Measurements from ENCODE around the gene CACNA1C. TPM values are rescaled to one million over a fixed set of nuclear protein-coding genes. Genes with fewer than 3 reads are reported as not detected.

The CACNA1C gene
- total and polyA plus RNA-seq, 10 of the 15 experiments (the other 5 are each of a cell fraction or from before 2014, with no cell fraction given) = under 0.01 to 0.15 (median 0.09) TPM; not detected in 5

- BruUV-seq (replicated peaks) = no TSS peak
- WGBS (ENCODE audit: insufficient coverage, insufficient replicate concordance, low lambda C conversion rate, missing lambda C conversion rate) = 59% methylated on average over 8 of the region's 8 CpGs
- Histone ChIP-seq H3K27ac (ENCODE audit: control insufficient read depth, insufficient read depth) (no peak overlapping the region), H3K4me1 (ENCODE audit: control insufficient read depth, insufficient read depth, low read length) (no peaks in the 10 kb centered on the region), H3K9ac (ENCODE audit: control insufficient read depth, insufficient read depth, low read length) (no peak overlapping the region), H3K4me2 (ENCODE audit: control insufficient read depth, insufficient read depth) (no peak overlapping the region), H3K36me3 (ENCODE audit: control insufficient read depth in 2 of 2, insufficient read depth in 2 of 2, low read length in 1 of 2) (no peaks in the 10 kb centered on the region), H3K27me3 (replicated peaks in 1 of 2; ENCODE audit: control insufficient read depth in 2 of 2, insufficient read depth in 2 of 2, low read length in 1 of 2) (peaks cover 0 to 4% of the 10 kb centered on the region in 2 experiments; a peak in 2 of 4 replicates), H3K4me3 (no peak overlapping the region), H3K9me3 (replicated peaks; ENCODE audit: control insufficient read depth, insufficient read depth, low read length) (no peaks in the 10 kb centered on the region; the same call in 1 of the 3 replicates), H2AFZ (ENCODE audit: control insufficient read depth, low read depth, low read length) (no peak overlapping the region), H3K79me2 (ENCODE audit: control insufficient read depth, insufficient read depth, low read length) (no peaks in the 10 kb centered on the region), H4K20me1 (ENCODE audit: control insufficient read depth, insufficient read depth) (no peaks in the 10 kb centered on the region)
- FAIRE-seq = no peak
- DNase-seq (ENCODE audit: low read depth, low spot score) = no peak
- ChIA-PET SMC1A (ENCODE audit: uncharacterized antibody, unreplicated experiment) (no interaction called here), RAD21 (ENCODE audit: unreplicated experiment) (no interaction called here), CTCF (no interaction called here), POLR2A (no interaction called here)
- ATAC-seq = no peak
- intact Hi-C loops (cut with micrococcal nuclease; ENCODE audit: unreplicated experiment) = no loop called here
- no peak for TF ChIP-seq BACH1 (IDR thresholded peaks at IDR 0.05; ENCODE audit: borderline replicate concordance)
- no peak for TF ChIP-seq POLR2AphosphoS5 (IDR thresholded peaks at IDR 0.05; ENCODE audit: low read length)
- TF ChIP-seq, protein P1, sequence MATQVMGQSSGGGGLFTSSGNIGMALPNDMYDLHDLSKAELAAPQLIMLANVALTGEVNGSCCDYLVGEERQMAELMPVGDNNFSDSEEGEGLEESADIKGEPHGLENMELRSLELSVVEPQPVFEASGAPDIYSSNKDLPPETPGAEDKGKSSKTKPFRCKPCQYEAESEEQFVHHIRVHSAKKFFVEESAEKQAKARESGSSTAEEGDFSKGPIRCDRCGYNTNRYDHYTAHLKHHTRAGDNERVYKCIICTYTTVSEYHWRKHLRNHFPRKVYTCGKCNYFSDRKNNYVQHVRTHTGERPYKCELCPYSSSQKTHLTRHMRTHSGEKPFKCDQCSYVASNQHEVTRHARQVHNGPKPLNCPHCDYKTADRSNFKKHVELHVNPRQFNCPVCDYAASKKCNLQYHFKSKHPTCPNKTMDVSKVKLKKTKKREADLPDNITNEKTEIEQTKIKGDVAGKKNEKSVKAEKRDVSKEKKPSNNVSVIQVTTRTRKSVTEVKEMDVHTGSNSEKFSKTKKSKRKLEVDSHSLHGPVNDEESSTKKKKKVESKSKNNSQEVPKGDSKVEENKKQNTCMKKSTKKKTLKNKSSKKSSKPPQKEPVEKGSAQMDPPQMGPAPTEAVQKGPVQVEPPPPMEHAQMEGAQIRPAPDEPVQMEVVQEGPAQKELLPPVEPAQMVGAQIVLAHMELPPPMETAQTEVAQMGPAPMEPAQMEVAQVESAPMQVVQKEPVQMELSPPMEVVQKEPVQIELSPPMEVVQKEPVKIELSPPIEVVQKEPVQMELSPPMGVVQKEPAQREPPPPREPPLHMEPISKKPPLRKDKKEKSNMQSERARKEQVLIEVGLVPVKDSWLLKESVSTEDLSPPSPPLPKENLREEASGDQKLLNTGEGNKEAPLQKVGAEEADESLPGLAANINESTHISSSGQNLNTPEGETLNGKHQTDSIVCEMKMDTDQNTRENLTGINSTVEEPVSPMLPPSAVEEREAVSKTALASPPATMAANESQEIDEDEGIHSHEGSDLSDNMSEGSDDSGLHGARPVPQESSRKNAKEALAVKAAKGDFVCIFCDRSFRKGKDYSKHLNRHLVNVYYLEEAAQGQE (IDR thresholded peaks at IDR 0.05; ENCODE audit: low read depth, low read length) = no peak
- no peak for TF ChIP-seq IKZF1 (conservative IDR thresholded peaks at IDR 0.05)
- in situ Hi-C loops (cut with MboI) = no loop called here
These were observed 265.5 kb downstream of the CACNA1C start for GRCh38 chr12:2318286-2318685.

DNA sequence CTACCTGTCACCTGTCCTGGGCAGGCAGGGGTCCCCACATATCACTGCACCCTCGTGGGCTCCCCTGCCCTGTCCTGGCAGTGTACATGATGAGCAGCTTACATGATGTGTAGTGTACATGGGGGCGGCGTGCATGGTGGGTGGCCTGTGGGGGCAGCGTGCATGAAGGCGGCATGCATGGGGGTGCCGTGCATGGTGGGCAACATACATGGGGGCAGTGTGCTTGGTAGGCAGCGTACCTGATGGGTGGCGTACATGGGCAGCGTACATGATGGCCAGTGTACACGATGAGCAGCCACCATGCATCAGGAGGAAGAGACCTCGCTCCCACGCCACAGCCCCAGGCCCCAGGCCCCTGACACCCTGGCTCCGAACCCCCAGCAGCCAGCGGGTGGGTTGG, 266.3 kb downstream of the CACNA1C start:
- Histone ChIP-seq H3K27ac (ENCODE audit: control insufficient read depth, insufficient read depth) (no peak overlapping the region), H3K4me3 (no peak overlapping the region), H2AFZ (ENCODE audit: control insufficient read depth, low read depth, low read length) (no peak overlapping the region), H3K36me3 (ENCODE audit: control insufficient read depth in 2 of 2, insufficient read depth in 2 of 2, low read length in 1 of 2) (no peaks in the 10 kb centered on the region), H3K79me2 (ENCODE audit: control insufficient read depth, insufficient read depth, low read length) (no peaks in the 10 kb centered on the region), H3K4me2 (ENCODE audit: control insufficient read depth, insufficient read depth) (no peak overlapping the region), H3K4me1 (ENCODE audit: control insufficient read depth, insufficient read depth, low read length) (no peaks in the 10 kb centered on the region), H3K27me3 (replicated peaks in 1 of 2; ENCODE audit: control insufficient read depth in 2 of 2, insufficient read depth in 2 of 2, low read length in 1 of 2) (peaks cover 0 to 4% of the 10 kb centered on the region in 2 experiments; a peak in 2 of 4 replicates), H4K20me1 (ENCODE audit: control insufficient read depth, insufficient read depth) (no peaks in the 10 kb centered on the region), H3K9ac (ENCODE audit: control insufficient read depth, insufficient read depth, low read length) (no peak overlapping the region), H3K9me3 (replicated peaks; ENCODE audit: control insufficient read depth, insufficient read depth, low read length) (no peaks in the 10 kb centered on the region; the same call in 1 of the 3 replicates)
- FAIRE-seq (no peak), ATAC-seq (no peak), DNase-seq (ENCODE audit: low read depth, low spot score) (no peak)
- 63% methylated on average over 14 of the region's 14 CpGs for WGBS (ENCODE audit: insufficient coverage, insufficient replicate concordance, low lambda C conversion rate, missing lambda C conversion rate)
- ChIA-PET SMC1A (ENCODE audit: uncharacterized antibody, unreplicated experiment) (interaction anchor here (1.3 kb wide), 1 partner anchor 11 kb away, joined by 4 read pairs; no protein-coding TSS in a partner anchor), POLR2A (no interaction called here), RAD21 (ENCODE audit: unreplicated experiment) (no interaction called here), CTCF (no interaction called here)
- in situ Hi-C loops (cut with MboI) (no loop called here), intact Hi-C loops (cut with micrococcal nuclease; ENCODE audit: unreplicated experiment) (no loop called here)
- BruUV-seq (replicated peaks) = no TSS peak
- TF ChIP-seq CEBPB (IDR thresholded peaks at IDR 0.05; ENCODE audit: borderline replicate concordance in 1 of 2, low read depth in 2 of 2, low read length in 2 of 2) (no peak), GATAD2B (conservative IDR thresholded peaks at IDR 0.05; ENCODE audit: low read depth) (no peak), ETV6 (conservative IDR thresholded peaks at IDR 0.05 in 1 of 2, IDR thresholded peaks at IDR 0.05 in 1 of 2; ENCODE audit: borderline replicate concordance in 1 of 2, low read depth in 1 of 2) (no peak), MTA3 (IDR thresholded peaks at IDR 0.05; ENCODE audit: borderline replicate concordance, low read length) (no peak), USF1 (IDR thresholded peaks at IDR 0.05; ENCODE audit: borderline replicate concordance, extremely low read length, insufficient read depth, low read depth, low read length) (no peak), STAT1 (conservative IDR thresholded peaks at IDR 0.05) (no peak), HDAC2 (IDR thresholded peaks at IDR 0.05) (no peak)

Data from GM12878 (cell line).